ENCODE data around the gene CACNA1A.

CACNA1A gene

DNA sequence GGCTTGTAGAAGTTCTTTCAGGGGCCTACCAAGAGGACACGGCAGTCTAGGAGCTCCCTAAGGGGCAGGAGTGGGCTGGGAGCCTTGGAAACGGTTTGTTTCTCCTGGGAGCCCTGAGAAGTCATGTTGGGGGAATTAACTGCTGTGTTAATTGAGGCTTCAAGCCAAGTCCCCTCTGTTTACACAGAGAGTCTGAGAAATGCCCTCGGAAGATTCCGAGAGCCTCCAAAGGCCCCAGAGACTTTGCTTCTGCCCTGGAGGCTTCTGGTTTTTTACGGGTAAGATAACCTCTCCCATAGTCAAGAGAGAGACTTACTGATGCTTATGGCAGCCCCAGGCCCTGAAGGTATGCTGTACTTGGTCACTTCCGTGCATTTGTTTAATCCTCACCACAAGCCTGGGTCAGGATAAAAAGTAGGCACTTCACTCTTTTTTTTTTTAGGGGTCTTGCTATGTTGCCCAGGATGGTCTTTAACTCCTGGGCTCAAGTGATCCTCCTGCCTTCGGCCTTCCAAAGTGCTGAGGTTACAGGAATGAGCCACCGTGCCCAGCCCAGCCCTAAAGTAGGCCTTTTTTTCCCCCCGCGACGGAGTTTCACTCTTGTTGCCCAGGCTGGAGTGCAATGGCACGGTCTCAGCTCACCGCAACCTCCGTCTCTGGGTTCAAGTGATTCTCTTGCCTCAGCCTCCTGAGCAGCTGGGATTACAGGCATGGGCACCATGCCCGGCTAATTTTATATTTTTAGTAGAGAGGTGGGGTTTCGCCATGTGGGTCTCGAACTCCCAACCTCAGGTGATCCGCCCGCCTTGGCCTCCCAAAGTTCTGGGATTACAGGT lies 340.9 kb downstream of the CACNA1A start:
- Histone ChIP-seq H4K20me1 (no peaks in the 10 kb centered on the region), H3K4me3 (peak overlapping the region; percentile 62), H3K27ac (peak overlapping the region; percentile 98), H3K9ac (peak overlapping the region; percentile 85), H3K27me3 (no peaks in the 10 kb centered on the region), H3K36me3 (no peaks in the 10 kb centered on the region), H3K4me2 (peak overlapping the region; percentile 93), H3K9me3 (no peaks in the 10 kb centered on the region), H3K4me1 (peaks cover 96% of the 10 kb centered on the region)
- no peak for TF ChIP-seq Cebpa-rat (IDR thresholded peaks at IDR 0.05)

- H3K9ac ChIP-seq: peak overlapping the region; percentile 85
- TF ChIP-seq Cebpa-rat (IDR thresholded peaks at IDR 0.05): no peak
Observed at GRCh38 chr19:13164343-13165161, 341.7 kb downstream of the CACNA1A start.

GRCh38 chr19:13163609-13164342 lies 342.5 kb downstream of the CACNA1A start:
- no peaks in the 10 kb centered on the region for H3K36me3 ChIP-seq
- H3K4me3 ChIP-seq: peak overlapping the region; percentile 62
- peak overlapping the region; percentile 85 for H3K9ac ChIP-seq
- H4K20me1 ChIP-seq: no peaks in the 10 kb centered on the region
- H3K27ac ChIP-seq: peak overlapping the region; percentile 98
- H3K27me3 ChIP-seq: no peaks in the 10 kb centered on the region
- H3K4me1 ChIP-seq: peaks cover 96% of the 10 kb centered on the region
- TF ChIP-seq Cebpa-rat (IDR thresholded peaks at IDR 0.05): no peak
- H3K4me2 ChIP-seq: peak overlapping the region; percentile 93
- no peaks in the 10 kb centered on the region for H3K9me3 ChIP-seq

More at GRCh38 chr19:13164343-13165161, 341.7 kb downstream of the CACNA1A start:
- Histone ChIP-seq H3K27ac (peak overlapping the region; percentile 98), H3K36me3 (no peaks in the 10 kb centered on the region), H3K9me3 (no peaks in the 10 kb centered on the region), H3K27me3 (no peaks in the 10 kb centered on the region), H3K4me1 (peaks cover 96% of the 10 kb centered on the region), H4K20me1 (no peaks in the 10 kb centered on the region), H3K4me3 (peak overlapping the region; percentile 62), H3K4me2 (peak overlapping the region; percentile 93)

- Histone ChIP-seq H3K27me3 (no peaks in the 10 kb centered on the region), H4K20me1 (no peaks in the 10 kb centered on the region), H3K36me3 (no peaks in the 10 kb centered on the region), H3K4me1 (peaks cover 96% of the 10 kb centered on the region), H3K27ac (peak overlapping the region; percentile 98), H3K4me3 (peak overlapping the region; percentile 62), H3K9ac (peak overlapping the region; percentile 85), H3K9me3 (no peaks in the 10 kb centered on the region), H3K4me2 (peak overlapping the region; percentile 93)
- TF ChIP-seq Cebpa-rat (IDR thresholded peaks at IDR 0.05): no peak
Observed at GRCh38 chr19:13162724-13163608, 343.3 kb downstream of the CACNA1A start.

DNA sequence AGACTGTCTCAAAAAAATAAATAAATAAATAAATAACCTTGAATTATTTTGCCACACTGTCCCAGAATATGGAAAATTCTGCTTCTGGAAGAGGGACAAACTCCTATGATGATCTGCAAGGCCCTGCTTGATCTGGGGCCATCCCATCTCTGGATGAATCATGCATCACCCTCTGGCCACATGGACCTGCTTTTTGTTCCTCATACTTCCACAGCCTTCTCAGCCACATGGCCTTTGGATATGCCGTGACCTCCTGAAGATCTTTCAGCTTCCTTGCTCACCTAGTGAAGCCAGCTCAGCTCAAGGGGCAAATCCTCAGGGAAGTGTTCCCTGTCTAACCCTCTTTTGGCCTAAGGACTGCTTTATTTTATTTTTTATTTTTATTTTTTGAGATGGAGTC lies 345.7 kb downstream of the CACNA1A start:
- Histone ChIP-seq H3K9me3 (no peaks in the 10 kb centered on the region), H4K20me1 (no peaks in the 10 kb centered on the region), H3K27me3 (no peaks in the 10 kb centered on the region), H3K36me3 (no peaks in the 10 kb centered on the region), H3K4me1 (peaks cover 93% of the 10 kb centered on the region), H3K9ac (no peak overlapping the region; the same call in 1 of the 2 replicates), H3K4me3 (no peak overlapping the region), H3K27ac (peak overlapping the region; percentile 56), H3K4me2 (peak overlapping the region; percentile 93)
- no peak for TF ChIP-seq Cebpa-rat (IDR thresholded peaks at IDR 0.05)

- Histone ChIP-seq H3K4me1 (peaks cover 91% of the 10 kb centered on the region), H3K9me3 (no peaks in the 10 kb centered on the region), H3K27me3 (no peaks in the 10 kb centered on the region)
Observed at GRCh38 chr19:13159713-13160112, 346.6 kb downstream of the CACNA1A start.

More at GRCh38 chr19:13159713-13160112, 346.6 kb downstream of the CACNA1A start:
- H4K20me1 ChIP-seq: peaks cover 7% of the 10 kb centered on the region
- no peaks in the 10 kb centered on the region for H3K36me3 ChIP-seq
- no peak overlapping the region for H3K4me2 ChIP-seq
- no peak for TF ChIP-seq Cebpa-rat (IDR thresholded peaks at IDR 0.05)
- H3K4me3 ChIP-seq: no peak overlapping the region
- no peak overlapping the region for H3K9ac ChIP-seq
- no peak overlapping the region for H3K27ac ChIP-seq

Measured in BLaER1 (cell line).